Stimulated activated CD4-positive, alpha-beta T cell treated with anti-CD3 and anti-CD28 coated beads, Interleukin-4, amount 100 ng/mL, for 4 hours (primary cell): ENCODE results near the gene CTTNBP2.

ENCODE experiments used
- DNase-seq, 2 experiments: peaks; one replicate each; pipeline ENCODE4 v3.0.0-alpha.2; 2020

Gene CTTNBP2

DNA sequence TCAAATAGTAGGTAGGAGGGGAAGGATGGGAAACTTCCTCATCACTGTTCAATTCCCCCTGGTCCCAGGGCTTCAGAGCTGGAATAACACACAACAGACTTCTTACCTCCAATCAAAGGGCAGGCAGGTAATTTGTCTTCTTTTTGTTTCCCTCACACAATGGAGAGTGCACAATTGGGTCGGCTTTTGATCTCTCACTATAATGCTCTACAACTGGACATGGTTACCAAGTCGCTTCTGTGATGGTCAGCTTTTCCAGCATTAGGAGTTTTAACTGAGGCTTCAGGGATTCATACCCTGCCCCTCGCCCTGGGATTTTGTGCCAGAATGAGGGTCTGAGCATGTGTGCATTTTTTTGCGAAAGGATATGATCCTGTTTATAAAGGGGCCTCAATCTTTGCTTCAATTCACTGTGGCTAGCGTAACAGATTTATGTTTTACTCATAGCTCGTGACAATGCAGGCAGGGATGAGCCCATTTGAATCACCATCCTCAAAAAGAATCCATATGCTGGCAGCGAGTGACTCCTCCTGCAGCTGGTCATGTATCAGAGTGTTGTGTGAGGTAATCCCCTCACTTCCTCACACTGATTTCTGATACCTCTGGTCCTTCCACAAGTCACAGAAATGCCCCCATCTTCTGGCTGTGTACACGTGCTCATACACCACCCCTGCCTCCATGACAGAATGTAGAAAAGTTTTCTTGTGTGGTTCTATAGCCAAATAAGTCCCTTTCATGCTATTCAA is 189.6 kb downstream of the CTTNBP2 start:
- no peak for DNase-seq

DNA sequence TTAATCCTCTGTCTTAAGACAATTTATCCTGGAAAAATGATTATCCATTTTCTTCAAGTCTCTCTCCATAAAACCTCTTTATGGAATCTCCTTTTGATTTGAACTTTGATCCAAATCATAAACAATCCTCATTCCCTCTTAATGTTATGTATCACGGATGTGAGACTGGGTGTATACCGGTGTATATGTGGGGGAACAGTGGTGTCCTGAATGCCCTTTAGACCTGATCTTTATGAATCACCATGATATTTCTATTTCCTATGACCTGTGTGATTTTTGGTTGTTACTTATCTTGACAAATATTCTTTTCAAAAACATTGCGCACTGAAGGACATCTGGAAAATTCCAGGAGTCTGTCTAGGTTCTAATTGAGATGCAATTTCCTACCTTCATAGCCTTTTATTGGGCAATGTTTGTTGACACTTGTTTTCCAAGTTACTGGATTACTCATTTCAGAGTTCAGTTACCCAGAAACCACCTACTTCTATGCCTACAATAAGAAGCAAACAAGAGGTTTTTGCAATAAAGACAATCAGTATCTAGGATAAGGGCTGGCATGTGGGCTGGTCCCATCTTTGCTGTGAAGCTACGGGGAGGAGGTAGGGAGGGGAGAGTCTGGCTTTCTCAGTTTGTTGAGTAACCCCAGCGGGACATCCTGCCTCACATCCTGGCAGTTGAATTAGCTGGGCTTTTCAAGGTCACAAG is 190.4 kb downstream of the CTTNBP2 start:
- no peak for DNase-seq

DNA sequence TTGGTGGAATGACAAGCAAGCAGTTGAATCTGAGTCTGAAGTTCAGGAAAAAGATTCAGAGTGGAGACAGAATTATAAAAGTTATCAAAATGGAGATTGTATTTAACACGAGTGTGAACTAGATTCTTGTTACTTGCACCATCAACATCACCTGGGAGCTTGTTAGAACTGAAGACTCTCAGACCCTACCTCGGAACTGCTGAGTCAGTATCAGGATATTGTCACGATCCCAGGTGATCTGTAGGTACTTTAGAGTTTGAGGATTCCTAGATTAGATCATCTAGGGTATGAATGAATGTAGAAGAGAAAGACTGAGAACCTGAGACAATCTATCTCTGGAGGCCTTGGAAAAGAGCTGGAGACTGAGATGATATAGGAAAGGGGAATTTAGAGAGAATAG is 194.1 kb downstream of the CTTNBP2 start:
- no peak for DNase-seq

DNA sequence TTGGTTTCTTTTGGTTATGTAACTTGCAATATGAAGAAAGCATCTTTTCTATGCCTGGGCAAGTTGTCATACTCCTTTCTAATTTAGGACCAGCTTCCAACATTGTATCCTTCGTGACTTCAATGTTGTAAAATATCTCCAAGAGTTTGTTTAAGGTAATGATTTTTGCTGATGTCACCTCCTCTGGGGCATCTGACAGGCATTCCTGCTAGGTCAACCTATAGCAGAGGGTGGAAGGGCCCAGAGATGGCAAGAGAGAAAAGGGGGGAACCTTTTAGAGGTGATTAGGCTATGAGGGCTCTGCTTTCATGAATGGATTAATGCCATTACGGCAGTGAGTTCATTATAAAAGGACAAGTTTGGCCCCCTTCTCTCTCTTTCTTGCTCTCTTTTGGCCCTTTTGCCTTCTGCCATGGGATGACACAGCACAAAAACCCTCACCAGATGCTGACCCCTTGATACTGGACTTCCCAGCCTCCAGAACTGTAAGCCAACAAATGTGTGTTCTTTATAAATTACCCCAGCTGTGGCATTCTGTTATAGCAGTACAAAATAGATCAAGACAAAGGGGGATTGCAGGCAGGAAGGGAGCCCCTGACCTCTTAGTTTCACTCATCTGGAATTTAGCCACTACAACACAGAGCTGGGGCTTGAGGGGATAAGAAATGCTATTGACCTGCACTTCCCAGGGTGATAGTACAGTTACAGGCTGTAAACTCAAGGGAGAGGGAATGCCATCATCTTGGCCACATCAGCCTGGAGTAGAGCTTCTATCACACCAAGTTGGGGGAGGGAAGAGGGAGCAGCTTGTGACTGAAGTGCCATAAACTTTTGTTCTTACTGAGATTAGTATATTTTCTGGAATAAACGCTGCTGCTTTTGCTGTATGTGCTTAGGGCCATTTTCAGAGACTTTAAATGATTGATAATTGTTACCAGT is 197.5 kb downstream of the CTTNBP2 start:
- no peak for DNase-seq

DNA sequence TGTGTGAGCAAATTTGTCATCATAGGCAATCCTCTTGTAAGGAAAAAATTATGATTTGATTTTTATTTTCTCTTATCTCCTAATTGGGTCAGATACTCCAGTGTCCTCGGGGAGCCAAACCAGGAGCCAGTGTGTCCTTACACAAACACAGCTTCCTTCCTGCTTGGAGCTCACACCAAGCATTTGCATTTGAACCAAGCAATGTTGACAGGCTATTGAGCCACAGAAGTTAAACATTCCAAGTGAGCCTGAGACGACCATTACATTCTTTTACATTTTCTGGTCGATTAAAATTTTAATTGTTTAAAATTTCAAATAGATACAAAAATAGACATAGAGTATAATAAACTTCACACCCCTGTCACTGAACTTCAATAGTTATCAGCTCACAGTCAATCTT is 198.6 kb downstream of the CTTNBP2 start:
- no peak for DNase-seq

DNA sequence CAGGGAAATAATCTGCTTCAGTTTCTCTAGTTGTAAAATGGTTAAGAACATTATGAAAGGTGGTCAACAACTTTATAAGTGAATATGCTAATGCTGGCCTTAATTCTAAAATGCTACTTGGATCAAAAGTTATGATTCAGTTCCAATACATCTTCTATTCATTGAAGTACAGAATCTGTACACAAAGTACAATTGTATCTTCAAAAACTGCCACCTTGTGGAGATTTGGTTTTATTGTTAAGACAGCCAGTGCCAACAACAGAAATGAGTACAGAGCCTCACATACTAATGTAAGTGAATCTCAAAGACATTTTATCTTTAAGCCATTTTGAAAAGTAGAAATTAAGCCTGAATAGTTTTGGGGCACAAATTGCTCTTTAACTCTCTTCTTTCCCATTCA is 199.4 kb downstream of the CTTNBP2 start:
- no peak for DNase-seq

DNA sequence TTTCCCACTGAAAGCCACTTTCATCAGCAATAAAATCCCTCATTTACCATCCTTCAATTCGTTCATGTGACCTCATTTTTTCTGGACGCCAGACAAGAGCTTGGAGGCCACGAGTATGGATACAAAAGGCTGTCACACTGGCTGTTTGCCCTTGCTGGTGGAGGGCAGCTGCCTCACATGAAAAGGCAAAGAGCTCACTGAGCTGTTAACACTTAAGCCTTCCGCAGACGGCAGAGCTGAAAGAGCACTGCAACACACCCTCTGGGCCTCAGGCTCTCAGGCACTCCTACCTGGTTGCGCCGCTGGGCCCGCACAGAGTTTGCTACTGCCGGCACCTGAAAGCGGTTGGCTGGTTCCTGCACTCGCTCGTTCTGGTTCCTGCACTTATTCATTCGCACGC is 199.9 kb downstream of the CTTNBP2 start:
- no peak for DNase-seq

DNA sequence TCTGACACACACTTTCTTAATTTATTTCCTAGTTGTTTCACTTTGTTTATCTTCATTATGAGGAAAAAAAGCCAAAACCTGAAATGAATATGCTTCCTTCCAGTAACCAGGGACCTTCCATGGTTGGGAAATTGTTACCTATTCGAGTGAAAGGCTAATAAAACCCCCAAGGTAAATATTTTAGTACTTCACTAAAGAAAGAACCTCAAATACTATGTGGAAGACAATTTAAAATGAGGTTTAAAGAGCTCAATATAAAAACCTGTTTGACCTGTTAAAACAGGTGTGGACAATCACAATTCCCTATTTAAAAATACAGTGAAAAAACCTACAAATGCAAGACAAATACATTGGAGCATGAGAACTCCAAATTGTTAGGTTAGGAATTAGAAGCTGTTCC is 200.8 kb downstream of the CTTNBP2 start:
- no peak for DNase-seq

DNA sequence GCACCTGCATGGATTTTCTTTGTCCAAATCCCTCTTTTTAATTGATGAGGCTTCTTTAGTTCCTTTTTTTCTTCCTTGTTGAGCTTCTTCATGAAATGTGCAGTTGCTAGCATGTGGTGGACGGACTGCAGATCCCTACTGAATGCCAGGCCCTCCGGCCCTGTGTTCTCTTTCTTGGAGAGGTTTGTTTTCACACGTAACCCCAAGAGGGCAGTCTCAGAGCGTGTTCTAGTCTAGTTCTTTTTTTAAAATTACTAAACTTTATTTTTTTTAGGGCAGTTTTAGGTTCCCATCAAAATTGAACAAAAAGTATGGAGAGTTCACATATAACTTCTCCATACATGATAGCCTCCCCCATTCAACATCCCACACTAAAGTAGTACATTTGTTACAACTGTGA is 203.4 kb downstream of the CTTNBP2 start:
- no peak for DNase-seq

DNA sequence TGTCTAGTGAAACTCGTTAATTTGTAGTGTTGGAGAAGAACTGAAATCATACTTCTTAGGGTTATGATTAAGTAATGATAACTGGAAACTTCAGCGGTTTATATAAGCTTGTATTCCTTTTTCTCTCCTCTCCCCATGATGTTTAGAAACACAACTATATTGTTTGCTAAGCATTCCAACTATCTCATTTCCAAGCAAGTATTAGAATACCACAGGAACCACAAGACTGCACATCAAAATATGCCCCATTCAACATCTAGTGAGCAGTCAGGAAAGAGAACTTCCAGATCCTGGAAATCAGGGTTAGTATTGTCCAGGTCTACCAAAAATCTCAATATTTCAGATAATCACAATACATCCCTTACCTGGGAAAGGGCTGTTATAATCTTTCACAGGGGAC is 205.8 kb downstream of the CTTNBP2 start:
- no peak for DNase-seq

DNA sequence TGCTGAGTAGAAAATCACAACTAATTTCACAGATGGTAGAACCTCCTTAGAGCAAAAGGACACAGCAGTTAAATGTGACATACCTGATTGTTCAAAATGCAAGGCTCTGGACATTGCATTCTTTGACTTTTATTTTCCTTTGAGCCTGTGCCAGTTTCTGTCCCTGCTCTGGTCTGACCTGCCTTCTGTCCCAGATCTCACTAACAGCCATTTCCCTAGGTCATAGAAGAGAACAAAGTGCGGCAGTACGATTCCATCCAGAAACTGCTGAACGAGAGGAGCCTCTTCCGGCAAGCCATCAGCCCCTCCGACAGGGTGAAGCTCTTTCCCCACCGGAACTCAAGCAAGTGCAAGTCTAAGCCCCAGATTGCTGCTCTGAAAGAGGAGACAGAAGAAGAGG is 206.6 kb downstream of the CTTNBP2 start:
- no peak for DNase-seq

DNA sequence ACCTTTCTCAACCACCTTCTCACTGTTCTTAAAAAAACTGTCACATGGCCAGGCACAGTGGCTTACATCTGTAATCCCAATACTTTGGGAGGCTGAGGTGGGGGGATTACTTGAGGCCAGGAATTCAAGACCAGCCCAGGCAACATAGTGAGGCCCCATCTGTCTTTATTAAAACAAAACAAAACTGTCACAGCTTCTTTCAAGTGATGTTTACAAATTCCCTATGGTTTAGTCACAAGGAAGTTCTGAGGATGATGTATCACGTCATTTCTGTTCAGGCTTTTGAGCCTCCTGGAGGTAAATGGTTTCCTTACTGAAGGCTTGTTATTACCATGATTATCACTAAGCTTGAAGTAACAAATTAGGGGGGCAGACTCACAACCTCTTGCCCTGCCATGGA is 207.2 kb downstream of the CTTNBP2 start:
- no peak for DNase-seq

DNA sequence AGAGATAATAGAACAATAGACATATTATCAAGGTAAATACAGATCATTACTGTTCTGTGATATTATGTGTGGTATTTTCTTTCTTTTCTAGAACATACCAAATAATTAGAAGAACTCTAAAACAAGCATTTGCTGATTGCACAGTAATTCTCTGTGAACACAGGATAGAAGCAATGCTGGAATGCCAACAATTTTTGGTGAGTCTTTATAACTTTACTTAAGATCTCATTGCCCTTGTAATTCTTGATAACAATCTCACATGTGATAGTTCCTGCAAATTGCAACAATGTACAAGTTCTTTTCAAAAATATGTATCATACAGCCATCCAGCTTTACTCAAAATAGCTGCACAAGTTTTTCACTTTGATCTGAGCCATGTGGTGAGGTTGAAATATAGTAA is 207.9 kb downstream of the CTTNBP2 start:
- no peak for DNase-seq

DNA sequence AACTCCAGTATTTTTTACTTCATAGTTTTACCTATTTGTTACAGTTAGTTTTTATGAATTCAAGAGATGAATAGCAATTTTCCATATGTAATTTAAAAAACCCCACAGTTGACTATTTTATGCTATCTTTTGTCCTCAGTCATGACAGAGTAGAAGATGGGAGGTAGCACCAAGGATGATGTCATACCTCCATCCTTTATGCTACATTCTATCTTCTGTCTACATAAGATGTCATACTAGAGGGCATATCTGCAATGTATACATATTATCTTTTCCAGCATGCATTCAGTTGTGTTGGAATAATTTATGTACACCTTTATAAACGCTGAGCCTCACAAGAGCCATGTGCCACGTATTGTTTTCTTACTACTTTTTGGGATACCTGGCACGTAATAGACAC is 209.2 kb downstream of the CTTNBP2 start:
- DNase-seq: no peak

DNA sequence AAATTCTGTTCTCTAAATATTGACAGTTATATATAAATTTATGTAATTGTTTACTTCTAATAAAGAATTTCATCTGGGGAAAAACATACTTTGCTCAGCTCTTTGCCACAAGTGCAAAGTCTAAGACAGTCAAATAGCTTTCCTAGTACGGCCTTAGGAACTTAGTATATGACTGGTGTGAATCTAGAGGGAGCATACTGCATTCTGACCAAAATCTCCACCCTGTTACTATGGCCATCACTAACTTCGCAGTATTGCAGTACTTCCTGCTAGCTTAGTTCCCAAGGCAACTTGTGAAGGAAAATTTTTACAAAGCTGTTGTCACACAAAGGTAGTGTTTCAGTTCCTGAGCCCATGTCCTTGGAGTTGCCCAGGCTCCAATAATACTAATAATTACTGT is 211.9 kb downstream of the CTTNBP2 start:
- no peak for DNase-seq
